Measurements from ENCODE around the gene SKA1. TPM values are rescaled to one million over a fixed set of nuclear protein-coding genes. Genes with fewer than 3 reads are reported as not detected.
"Not testable (repeated sequence)": the region's sequence is repeated elsewhere in the genome, so short reads cannot be mapped to it uniquely, and the experiment has no call there.

Gene SKA1
- polyA plus RNA-seq, 4 donors = 0.67 to 7.9 (median 5.8) TPM; not detected in 1

GRCh38 chr18:50409236-50409635, 34.4 kb downstream of the SKA1 start:
- Histone ChIP-seq H3K4me1 (ENCODE audit: control insufficient read depth in 3 of 3, insufficient read depth in 2 of 3, low read depth in 1 of 3, low read length in 2 of 3) (peaks cover 0 to 11% (median 0%) of the 10 kb centered on the region in 3 donors), H3K9me3 (ENCODE audit: control insufficient read depth in 2 of 2, insufficient read depth in 1 of 2, low read depth in 1 of 2, low read length in 1 of 2) (no peaks in the 10 kb centered on the region), H3K4me3 (ENCODE audit: low read depth in 1 of 3, low read length in 3 of 3) (no peak overlapping the region), H3K36me3 (ENCODE audit: control insufficient read depth in 3 of 3, insufficient read depth in 2 of 3, low read depth in 1 of 3, low read length in 3 of 3) (no peaks in the 10 kb centered on the region), H3K27me3 (ENCODE audit: control insufficient read depth in 3 of 3, insufficient read depth in 3 of 3, low read length in 3 of 3) (peaks cover 0 to 8% (median 2%) of the 10 kb centered on the region in 3 donors), H3K27ac (ENCODE audit: low read depth in 1 of 3, low read length in 2 of 3) (no peak overlapping the region)
- WGBS, 3 donors = 67 to 76% (median 74%) methylated on average over 5 of the region's 5 CpGs
- DNase-seq (no peak), FAIRE-seq (no peak)

- Histone ChIP-seq H3K36me3 (ENCODE audit: control insufficient read depth in 3 of 3, insufficient read depth in 2 of 3, low read depth in 1 of 3, low read length in 3 of 3) (no peaks in the 10 kb centered on the region), H3K9me3 (ENCODE audit: control insufficient read depth in 2 of 2, insufficient read depth in 1 of 2, low read depth in 1 of 2, low read length in 1 of 2) (no peaks in the 10 kb centered on the region), H3K27ac (ENCODE audit: low read depth in 1 of 3, low read length in 2 of 3) (no peak overlapping the region), H3K4me3 (ENCODE audit: low read depth in 1 of 3, low read length in 3 of 3) (no peak overlapping the region), H3K27me3 (ENCODE audit: control insufficient read depth in 3 of 3, insufficient read depth in 3 of 3, low read length in 3 of 3) (peaks cover 0 to 8% (median 2%) of the 10 kb centered on the region in 3 donors), H3K4me1 (ENCODE audit: control insufficient read depth in 3 of 3, insufficient read depth in 2 of 3, low read depth in 1 of 3, low read length in 2 of 3) (peaks cover 0 to 9% (median 0%) of the 10 kb centered on the region in 3 donors)
- 68 to 71% (median 70%) methylated on average over 4 of the region's 4 CpGs for WGBS, 3 donors
- no peak for DNase-seq
- no peak for FAIRE-seq
Measured at GRCh38 chr18:50410008-50410407, 35.2 kb downstream of the SKA1 start.

GRCh38 chr18:50410894-50411293, 36.0 kb downstream of the SKA1 start:
- no peak overlapping the region for H3K27ac ChIP-seq (ENCODE audit: low read depth in 1 of 3, low read length in 2 of 3)
- 66 to 76% (median 70%) methylated on average over 1 of the region's 1 CpG for WGBS, 3 donors
- no peak overlapping the region for H3K4me3 ChIP-seq (ENCODE audit: low read depth in 1 of 3, low read length in 3 of 3)
- FAIRE-seq (no peak), DNase-seq (no peak)
- no peaks in the 10 kb centered on the region for H3K36me3 ChIP-seq (ENCODE audit: control insufficient read depth in 3 of 3, insufficient read depth in 2 of 3, low read depth in 1 of 3, low read length in 3 of 3)
- H3K9me3 ChIP-seq (ENCODE audit: control insufficient read depth in 2 of 2, insufficient read depth in 1 of 2, low read depth in 1 of 2, low read length in 1 of 2) = no peaks in the 10 kb centered on the region
- H3K4me1 ChIP-seq (ENCODE audit: control insufficient read depth in 3 of 3, insufficient read depth in 2 of 3, low read depth in 1 of 3, low read length in 2 of 3) = peaks cover 0 to 1% (median 0%) of the 10 kb centered on the region in 3 donors
- H3K27me3 ChIP-seq (ENCODE audit: control insufficient read depth in 3 of 3, insufficient read depth in 3 of 3, low read length in 3 of 3) = peaks cover 0 to 8% (median 2%) of the 10 kb centered on the region in 3 donors

- FAIRE-seq = not testable (repeated sequence)
- WGBS, 3 donors = 58 to 83% (median 60%) methylated on average over 2 of the region's 3 CpGs
- peaks cover 1 to 13% of the 10 kb centered on the region in 2 donors for H3K9me3 ChIP-seq (ENCODE audit: control insufficient read depth in 2 of 2, insufficient read depth in 1 of 2, low read depth in 1 of 2, low read length in 1 of 2)
Measured at GRCh38 chr18:50416832-50417231, 42.0 kb downstream of the SKA1 start.

GRCh38 chr18:50417705-50418104, 42.9 kb downstream of the SKA1 start:
- not testable (repeated sequence) for H3K27me3 ChIP-seq (ENCODE audit: control insufficient read depth in 3 of 3, insufficient read depth in 3 of 3, low read length in 3 of 3); H3K27ac ChIP-seq (ENCODE audit: low read depth in 1 of 3, low read length in 2 of 3); FAIRE-seq; H3K36me3 ChIP-seq (ENCODE audit: control insufficient read depth in 3 of 3, insufficient read depth in 2 of 3, low read depth in 1 of 3, low read length in 3 of 3); DNase-seq; H3K4me1 ChIP-seq (ENCODE audit: control insufficient read depth in 3 of 3, insufficient read depth in 2 of 3, low read depth in 1 of 3, low read length in 2 of 3); H3K4me3 ChIP-seq (ENCODE audit: low read depth in 1 of 3, low read length in 3 of 3)
- WGBS, 3 donors = 93 to 97% (median 94%) methylated on average over 19 to 21 of the region's 21 CpGs
- peaks cover 1 to 13% of the 10 kb centered on the region in 2 donors for H3K9me3 ChIP-seq (ENCODE audit: control insufficient read depth in 2 of 2, insufficient read depth in 1 of 2, low read depth in 1 of 2, low read length in 1 of 2)

More at GRCh38 chr18:50416832-50417231, 42.0 kb downstream of the SKA1 start:
- H3K27me3 ChIP-seq (ENCODE audit: control insufficient read depth in 3 of 3, insufficient read depth in 3 of 3, low read length in 3 of 3); H3K36me3 ChIP-seq (ENCODE audit: control insufficient read depth in 3 of 3, insufficient read depth in 2 of 3, low read depth in 1 of 3, low read length in 3 of 3); H3K4me1 ChIP-seq (ENCODE audit: control insufficient read depth in 3 of 3, insufficient read depth in 2 of 3, low read depth in 1 of 3, low read length in 2 of 3); H3K4me3 ChIP-seq (ENCODE audit: low read depth in 1 of 3, low read length in 3 of 3); H3K27ac ChIP-seq (ENCODE audit: low read depth in 1 of 3, low read length in 2 of 3); DNase-seq: not testable (repeated sequence)

- FAIRE-seq (no peak), DNase-seq (no peak)
- H3K27ac ChIP-seq (ENCODE audit: low read depth in 1 of 3, low read length in 2 of 3) = no peak overlapping the region
- H3K36me3 ChIP-seq (ENCODE audit: control insufficient read depth in 3 of 3, insufficient read depth in 2 of 3, low read depth in 1 of 3, low read length in 3 of 3) = no peaks in the 10 kb centered on the region
- H3K9me3 ChIP-seq (ENCODE audit: control insufficient read depth in 2 of 2, insufficient read depth in 1 of 2, low read depth in 1 of 2, low read length in 1 of 2) = peaks cover 1 to 13% of the 10 kb centered on the region in 2 donors
- H3K4me3 ChIP-seq (ENCODE audit: low read depth in 1 of 3, low read length in 3 of 3) = no peak overlapping the region
- no peaks in the 10 kb centered on the region for H3K4me1 ChIP-seq (ENCODE audit: control insufficient read depth in 3 of 3, insufficient read depth in 2 of 3, low read depth in 1 of 3, low read length in 2 of 3)
- 60 to 98% (median 96%) methylated on average over 2 of the region's 2 CpGs for WGBS, 3 donors
- no peaks in the 10 kb centered on the region for H3K27me3 ChIP-seq (ENCODE audit: control insufficient read depth in 3 of 3, insufficient read depth in 3 of 3, low read length in 3 of 3)
Measured at GRCh38 chr18:50418650-50419049, 43.8 kb downstream of the SKA1 start.

- H3K36me3 ChIP-seq (ENCODE audit: control insufficient read depth in 3 of 3, insufficient read depth in 2 of 3, low read depth in 1 of 3, low read length in 3 of 3) = no peaks in the 10 kb centered on the region
- 35 to 57% (median 45%) methylated on average over 2 of the region's 2 CpGs for WGBS, 3 donors
- DNase-seq (no peak), FAIRE-seq (no peak)
- H3K27ac ChIP-seq (ENCODE audit: low read depth in 1 of 3, low read length in 2 of 3) = no peak overlapping the region
- H3K4me3 ChIP-seq (ENCODE audit: low read depth in 1 of 3, low read length in 3 of 3) = no peak overlapping the region
- H3K4me1 ChIP-seq (ENCODE audit: control insufficient read depth in 3 of 3, insufficient read depth in 2 of 3, low read depth in 1 of 3, low read length in 2 of 3) = no peaks in the 10 kb centered on the region
- peaks cover 0 to 2% (median 0%) of the 10 kb centered on the region in 3 donors for H3K27me3 ChIP-seq (ENCODE audit: control insufficient read depth in 3 of 3, insufficient read depth in 3 of 3, low read length in 3 of 3)
- H3K9me3 ChIP-seq (ENCODE audit: control insufficient read depth in 2 of 2, insufficient read depth in 1 of 2, low read depth in 1 of 2, low read length in 1 of 2) = peaks cover under 1 to 25% of the 10 kb centered on the region in 2 donors
Measured at GRCh38 chr18:50422286-50422898, 47.5 kb downstream of the SKA1 start.

GRCh38 chr18:50424877-50425690, 50.2 kb downstream of the SKA1 start:
- DNase-seq (peak; percentile 75 to 76), FAIRE-seq (no peak)
- peaks cover 0 to 17% of the 10 kb centered on the region in 2 donors for H3K9me3 ChIP-seq (ENCODE audit: control insufficient read depth in 2 of 2, insufficient read depth in 1 of 2, low read depth in 1 of 2, low read length in 1 of 2)
- peaks cover 0 to 7% (median 0%) of the 10 kb centered on the region in 3 donors for H3K27me3 ChIP-seq (ENCODE audit: control insufficient read depth in 3 of 3, insufficient read depth in 3 of 3, low read length in 3 of 3)
- WGBS, 3 donors = 22 to 45% (median 27%) methylated on average over 7 of the region's 7 CpGs
- peak overlapping the region in 1 of 3 donors; percentile 72 for H3K27ac ChIP-seq (ENCODE audit: low read depth in 1 of 3, low read length in 2 of 3)
- no peak overlapping the region for H3K4me3 ChIP-seq (ENCODE audit: low read depth in 1 of 3, low read length in 3 of 3)
- no peaks in the 10 kb centered on the region for H3K36me3 ChIP-seq (ENCODE audit: control insufficient read depth in 3 of 3, insufficient read depth in 2 of 3, low read depth in 1 of 3, low read length in 3 of 3)
- H3K4me1 ChIP-seq (ENCODE audit: control insufficient read depth in 3 of 3, insufficient read depth in 2 of 3, low read depth in 1 of 3, low read length in 2 of 3) = no peaks in the 10 kb centered on the region

Data from small intestine (tissue), 7 donors.